Fibroblast of skin of scalp (primary cell): ENCODE measurements around the gene EXD2. TPM values are rescaled to one million over a fixed set of nuclear protein-coding genes. Genes with fewer than 3 reads are reported as not detected.
A peak's percentile ranks its signal among the peaks of the same experiment; 100 is the strongest.
"Not testable (repeated sequence)": the region's sequence is repeated elsewhere in the genome, so short reads cannot be mapped to it uniquely, and the experiment has no call there.

ENCODE experiments used
- DNase-seq: peaks from one replicate; pipeline ENCODE4 v3.0.0-alpha.2; 2013
- polyA plus RNA-seq, 2 experiments: library from polyadenylated mRNA; unstranded; fragments of 120-200 nt; gene quantifications; one replicate each; pipeline ENCODE4 v1.2.1, GENCODE V29; 2013; ENCODE audit not compliant: insufficient read length in 2 of 2

The EXD2 gene, protein sequence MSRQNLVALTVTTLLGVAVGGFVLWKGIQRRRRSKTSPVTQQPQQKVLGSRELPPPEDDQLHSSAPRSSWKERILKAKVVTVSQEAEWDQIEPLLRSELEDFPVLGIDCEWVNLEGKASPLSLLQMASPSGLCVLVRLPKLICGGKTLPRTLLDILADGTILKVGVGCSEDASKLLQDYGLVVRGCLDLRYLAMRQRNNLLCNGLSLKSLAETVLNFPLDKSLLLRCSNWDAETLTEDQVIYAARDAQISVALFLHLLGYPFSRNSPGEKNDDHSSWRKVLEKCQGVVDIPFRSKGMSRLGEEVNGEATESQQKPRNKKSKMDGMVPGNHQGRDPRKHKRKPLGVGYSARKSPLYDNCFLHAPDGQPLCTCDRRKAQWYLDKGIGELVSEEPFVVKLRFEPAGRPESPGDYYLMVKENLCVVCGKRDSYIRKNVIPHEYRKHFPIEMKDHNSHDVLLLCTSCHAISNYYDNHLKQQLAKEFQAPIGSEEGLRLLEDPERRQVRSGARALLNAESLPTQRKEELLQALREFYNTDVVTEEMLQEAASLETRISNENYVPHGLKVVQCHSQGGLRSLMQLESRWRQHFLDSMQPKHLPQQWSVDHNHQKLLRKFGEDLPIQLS
- 14.7 TPM for polyA plus RNA-seq (2013, experiment 1 of 2; ENCODE audit: insufficient read length)
- 14.6 TPM for polyA plus RNA-seq (2013, experiment 2 of 2; ENCODE audit: insufficient read length)

DNA sequence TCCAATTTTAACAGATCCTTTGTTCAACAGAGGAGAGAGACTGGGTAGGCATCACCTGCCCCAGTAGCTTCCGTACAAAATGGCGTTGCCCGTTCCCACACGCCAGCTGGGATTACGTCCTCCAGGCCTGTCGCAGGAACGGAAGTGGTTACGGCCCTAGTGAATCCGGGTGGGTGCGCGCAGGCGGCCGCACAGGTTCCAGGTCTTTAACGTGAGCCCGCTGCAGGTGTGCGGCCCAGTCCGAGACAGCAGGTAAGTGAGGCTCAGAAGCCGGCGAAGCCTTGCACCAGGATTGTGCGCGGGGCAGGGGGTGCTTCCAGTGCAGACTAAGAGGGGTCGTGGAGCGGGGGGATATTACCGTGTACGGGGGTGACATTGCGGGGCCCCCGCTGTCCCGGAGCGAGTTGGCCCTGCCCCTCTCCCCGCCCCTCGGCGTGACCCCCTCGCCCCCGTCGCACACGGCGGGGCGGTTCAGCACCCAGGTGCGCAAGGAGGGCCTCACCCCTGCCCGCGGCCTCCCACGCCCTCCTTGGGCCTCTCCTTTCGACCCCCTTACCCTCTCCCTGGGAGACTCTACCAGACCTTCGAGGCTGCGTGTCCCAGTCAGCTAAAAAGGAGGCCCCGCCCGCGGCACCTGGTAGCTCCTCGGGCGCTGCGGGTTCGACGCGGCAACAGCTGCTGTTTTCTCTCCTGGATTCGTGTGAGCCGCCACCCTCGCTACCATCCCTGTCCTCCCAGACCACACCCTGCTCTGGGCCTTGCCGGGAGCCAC lies at the start of gene EXD2:
TSS of gene EXD2 (plus strand) at position 159 of the 772 bp plus-strand sequence. CDS start 17,973 bp downstream, outside the sequence.
- DNase-seq = peak; percentile 81

DNA sequence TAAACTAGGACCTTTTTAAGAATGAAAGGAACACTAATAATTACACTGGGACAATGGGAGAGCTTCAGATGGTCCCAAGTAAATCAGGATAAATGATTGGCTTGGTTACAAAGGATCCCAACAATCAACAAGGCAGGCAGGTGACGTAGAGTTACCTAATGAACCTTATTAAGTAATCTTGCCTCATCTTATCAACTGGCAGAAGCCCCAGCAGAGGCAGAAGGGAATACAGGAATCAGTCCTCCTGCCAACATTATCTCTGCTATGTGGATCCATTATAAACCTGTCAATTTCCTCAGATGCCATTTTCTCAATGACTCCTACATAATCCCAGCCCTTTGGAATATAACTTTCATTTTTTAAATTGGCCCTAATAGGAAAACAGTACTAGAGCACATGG lies 49.7 kb upstream of the EXD2 start:
- no peak for DNase-seq

DNA sequence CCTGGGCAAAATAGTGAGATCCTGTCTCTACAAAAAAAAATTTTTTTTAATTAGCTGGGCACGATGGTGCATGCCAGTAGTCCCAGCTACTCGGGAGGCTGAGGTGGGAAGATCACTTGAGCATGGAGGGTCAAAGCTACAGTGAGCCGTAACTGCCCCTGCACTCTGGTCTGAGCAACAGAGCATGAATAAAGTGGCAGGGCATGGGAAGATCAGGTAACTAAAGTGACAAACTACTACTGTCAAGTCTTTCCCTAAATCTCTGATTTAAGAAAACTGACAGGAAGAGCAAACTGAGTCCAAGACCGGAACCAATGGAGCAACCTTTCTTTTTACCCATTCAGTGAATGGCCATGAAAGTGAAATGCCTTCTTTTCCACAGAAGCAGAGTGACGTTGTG lies 49.2 kb upstream of the EXD2 start:
- no peak for DNase-seq

DNA sequence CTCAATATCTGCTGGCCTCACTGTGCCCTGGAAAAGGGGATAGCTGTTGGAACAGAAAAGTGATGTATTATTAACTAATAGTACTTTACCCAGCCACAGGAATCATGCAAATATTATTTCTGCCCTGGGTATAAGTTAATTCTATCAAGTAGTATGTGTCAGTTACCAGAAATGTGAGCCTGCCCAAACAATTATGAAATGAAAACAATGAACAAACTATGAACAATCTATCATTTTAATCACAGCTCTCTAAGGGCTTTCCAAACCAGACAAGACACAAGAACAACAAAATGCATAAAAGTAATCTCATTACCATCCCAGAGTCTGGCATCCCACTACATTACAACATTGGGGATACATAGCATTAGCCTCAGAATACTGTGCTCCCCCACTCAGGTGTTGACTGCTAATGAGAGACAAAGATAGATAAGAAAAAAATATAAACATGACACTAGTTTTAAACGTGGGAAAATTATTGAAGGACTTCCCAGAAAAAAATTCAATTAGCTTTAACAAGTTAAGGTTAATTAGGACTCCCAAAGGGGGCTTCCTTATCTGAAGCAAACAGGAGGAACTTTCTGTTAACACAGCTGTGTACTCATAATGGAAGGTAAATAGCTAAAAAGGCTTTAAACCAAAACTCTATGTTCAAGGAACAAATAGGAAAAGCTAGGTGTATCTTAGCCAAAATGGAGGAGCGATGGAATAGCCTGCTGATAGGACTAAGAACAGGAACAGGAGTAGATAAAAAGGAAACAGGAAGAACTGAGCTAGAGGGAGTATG lies 41.6 kb upstream of the EXD2 start:
- DNase-seq = peak; percentile 46

DNA sequence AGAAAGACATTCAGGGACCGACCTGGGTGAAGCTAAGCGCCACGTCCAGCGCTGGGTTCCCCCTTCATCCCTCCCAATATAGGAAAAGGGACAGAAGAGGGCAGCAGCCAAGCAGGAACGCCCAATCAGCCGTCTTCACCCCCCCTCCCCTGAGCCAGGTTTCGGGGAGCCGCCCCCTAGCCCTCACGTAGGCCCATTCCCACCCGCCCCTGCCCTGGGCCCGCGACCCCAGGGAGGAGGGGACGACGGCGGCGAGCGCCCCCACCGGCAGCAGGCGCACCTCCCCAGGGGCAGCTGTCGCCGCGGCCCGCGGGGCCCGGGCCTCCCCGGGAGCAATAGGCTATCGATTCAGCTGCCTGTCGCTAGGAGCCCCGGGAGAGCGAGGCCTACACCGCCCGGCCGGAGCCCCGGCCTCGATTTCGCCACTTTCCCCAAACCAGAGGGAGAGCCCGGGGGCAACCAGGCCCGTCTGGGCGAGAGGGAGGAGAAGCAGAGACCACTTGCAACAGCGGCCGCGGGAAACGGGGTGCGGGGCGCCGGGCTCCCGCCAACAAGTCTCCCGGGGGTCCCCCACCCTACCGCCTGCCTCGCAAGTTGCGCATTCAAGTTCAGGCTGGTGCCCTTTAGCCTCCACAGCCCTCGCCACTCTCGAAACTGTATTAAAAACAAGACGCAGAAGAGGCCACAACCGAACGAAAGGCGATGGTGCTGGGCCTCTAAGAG lies 39.7 kb upstream of the EXD2 start:
- peak; percentile 77 for DNase-seq

DNA sequence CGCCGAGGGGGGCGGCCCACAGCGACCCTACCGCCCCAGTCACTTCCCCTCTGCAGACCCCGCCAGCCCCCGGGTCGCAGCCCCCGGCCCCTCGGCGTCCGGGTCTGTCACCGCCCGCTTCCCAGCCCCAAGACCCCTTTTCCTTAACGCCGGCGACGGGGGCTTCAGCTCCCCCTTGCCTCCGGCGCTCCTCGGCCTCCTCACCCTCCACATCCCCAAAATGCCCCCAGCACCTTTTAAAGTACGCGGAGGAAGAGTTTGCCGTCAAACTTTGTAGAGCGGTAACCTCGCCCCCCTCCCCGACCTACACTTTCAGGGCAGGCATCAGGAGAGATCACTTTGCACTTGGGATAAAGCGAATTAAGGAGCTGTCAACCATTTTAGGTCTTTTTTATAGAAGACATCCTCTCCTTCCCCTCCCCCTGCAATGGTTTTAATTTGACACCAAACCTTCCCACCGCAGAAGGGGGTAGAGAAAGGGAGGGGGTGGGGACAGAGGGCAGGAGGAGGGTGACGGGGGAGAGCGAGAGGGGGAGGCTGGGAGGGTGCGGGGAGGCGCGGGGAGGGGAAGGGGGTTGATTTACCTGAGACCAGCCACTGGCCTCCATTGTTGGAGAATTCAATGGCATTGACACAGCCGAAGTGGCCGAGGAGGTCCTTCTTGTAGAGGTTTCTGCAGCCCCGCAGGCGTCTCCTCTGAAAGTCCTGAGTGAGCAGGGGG lies 39.0 kb upstream of the EXD2 start:
- peak; percentile 64 for DNase-seq

DNA sequence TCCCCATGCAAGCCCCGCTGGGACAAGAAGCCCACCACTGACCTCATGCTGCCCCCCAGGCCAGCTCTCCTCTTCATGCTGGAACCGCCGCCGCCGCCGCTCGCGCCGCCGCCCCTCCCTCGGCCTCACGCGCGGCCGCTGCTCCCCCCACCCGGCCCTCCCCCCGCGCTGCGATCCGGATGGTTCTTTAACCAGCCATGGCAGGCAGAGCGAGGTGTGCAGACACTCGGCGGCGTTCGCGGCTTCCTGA lies 38.5 kb upstream of the EXD2 start, which contains the start of gene DCAF5:
TSS of gene DCAF5 (minus strand) at position 218 of the 250 bp plus-strand sequence. CDS start at position 77, 141 bp downstream.
- no peak for DNase-seq

DNA sequence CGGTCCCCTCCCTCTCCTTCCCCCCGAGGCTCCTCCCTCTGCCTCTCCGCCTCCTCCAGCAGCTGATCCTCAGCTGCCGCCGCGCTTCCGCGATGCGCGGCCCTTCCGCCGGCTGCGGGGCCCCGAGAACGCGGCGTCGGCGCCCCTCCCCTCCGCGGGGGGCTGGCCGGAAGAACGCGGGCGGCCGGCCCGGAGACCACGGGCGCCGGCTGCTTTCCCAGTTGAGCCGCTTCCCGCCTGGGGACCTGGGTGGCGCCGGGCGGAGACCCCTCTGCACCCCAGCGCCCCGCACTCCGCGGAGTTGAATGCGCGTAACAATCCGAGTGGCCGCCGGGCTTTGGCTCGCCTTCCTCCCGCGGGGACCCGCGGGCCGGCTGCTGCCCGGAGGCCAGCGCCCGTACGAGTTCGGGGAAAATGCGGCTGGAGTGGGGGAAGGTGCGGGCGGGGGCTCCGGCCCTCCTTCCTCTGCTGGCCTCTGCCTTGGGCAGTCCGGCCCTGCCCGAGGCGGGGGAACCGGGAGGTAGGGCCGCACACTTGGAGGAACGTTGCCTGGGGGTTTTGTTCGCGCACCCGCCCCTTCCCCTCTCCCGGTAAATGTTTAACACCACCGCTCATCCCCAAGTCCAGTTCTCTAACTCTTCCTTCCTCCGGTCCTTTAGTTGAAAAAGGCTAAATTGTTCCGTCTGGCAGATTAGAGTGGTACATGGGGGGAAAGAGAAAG lies 38.0 kb upstream of the EXD2 start:
- peak; percentile 93 for DNase-seq

DNA sequence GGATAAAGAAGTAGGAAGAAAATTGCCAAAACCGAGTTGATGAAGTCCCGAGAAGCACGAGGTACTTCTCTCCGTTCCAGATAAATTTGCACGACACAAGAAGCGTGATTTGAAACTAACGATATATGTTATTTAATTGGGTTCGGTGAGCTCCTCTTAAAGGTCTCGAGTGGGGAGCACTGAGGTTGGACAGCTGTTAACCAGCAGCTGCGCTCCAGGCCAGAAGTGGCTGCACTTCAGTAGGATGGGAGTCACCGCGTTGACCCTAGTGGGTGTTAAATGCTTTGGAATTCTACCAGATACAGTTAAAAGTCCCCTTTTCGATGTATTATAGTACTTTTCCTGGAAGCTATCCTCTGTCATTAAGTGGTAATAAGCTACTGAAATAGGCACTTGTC lies 37.4 kb upstream of the EXD2 start:
- peak; percentile 14 for DNase-seq

DNA sequence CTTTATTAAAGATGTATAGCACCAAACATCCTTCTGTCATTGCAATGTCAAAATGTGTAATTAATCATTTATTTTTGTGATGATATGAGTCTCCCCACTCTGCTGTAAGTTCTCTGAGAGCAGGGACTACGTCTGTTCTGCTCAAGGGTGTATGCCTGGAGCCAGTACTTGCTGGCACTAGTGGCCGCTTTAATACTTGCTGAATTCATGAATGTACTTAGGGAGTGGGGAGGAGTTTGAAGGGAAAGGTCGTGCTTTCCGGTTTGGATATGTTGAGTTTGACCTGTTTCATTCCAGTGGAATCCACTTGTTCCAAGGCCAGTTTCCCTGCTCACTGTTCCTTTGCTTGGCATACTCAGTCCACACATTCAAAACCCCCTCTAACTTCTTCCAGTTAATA lies 36.5 kb upstream of the EXD2 start:
- peak; percentile 21 for DNase-seq

DNA sequence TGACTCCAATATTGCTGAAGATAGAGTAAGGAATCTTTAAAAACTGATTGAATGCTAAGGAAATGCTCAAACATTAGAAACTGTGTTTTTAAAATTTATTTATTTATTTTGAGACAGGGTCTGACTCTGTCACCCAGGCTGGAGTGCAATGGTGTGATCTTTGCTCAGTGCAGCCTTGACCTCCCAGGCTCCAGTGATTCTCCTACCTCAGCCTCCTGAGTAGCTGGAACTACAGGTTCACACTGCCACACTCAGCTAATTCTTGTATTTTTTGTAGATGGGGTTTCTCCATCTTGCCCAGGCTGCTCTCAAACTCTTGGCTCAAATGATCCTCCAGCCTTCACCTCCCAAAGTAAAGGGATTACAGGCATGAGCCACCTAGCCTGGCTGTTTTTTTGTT lies 35.1 kb upstream of the EXD2 start:
- DNase-seq = no peak

DNA sequence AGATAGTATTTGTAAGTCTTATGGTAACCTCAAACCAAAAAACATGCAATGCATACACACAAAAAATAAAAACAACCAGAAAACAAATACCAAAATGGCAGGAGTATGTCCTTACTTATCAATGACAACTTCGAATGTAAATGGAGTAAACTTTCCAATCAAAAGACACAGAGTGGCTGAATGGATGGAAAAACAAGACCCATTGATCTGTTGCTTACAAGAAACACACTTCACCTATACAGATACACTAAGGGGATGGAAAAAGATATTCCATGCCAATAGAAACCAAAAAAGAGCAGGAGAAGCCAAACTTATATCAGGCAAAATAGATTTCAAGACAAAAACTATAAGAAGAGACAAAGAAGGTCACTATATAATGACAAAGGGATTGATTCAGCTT lies 29.7 kb upstream of the EXD2 start:
- DNase-seq = no peak

DNA sequence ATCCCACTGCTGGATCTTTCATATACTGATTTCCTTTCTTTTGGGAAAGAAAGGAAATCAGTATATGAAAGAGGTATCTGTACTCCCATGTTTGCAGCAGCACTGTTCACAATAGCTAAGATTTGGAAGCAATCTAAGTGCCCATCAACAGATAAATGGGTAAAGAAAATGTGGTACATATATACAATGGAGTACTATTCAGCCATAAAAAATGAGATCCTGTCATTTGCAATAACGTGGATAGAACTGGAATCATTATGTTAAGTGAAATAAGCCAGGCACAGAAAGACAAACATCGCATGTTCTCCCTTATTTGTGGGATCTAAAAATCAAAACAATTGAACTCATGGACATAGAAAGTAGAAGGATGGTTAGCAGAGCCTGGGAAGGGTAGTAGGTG lies 25.5 kb upstream of the EXD2 start:
- not testable (repeated sequence) for DNase-seq

DNA sequence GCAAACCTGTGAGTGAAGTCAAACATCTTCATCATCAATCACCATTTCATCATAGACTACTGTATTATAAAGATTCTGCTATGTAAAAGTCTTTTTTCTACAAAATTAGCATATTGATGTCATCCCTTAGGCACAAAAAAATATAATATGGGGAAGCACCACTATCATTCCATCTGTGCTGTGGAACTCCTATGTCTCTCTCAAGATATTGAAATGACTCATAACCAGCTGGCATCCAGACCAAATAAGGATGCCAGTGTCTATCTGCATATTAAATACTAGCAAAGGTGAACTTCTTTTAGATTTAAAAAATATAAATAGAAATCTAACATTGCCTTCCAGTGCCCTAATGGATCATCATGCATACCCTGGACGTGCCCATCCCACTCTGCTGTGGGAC lies 20.5 kb upstream of the EXD2 start:
- DNase-seq = peak; percentile 31

DNA sequence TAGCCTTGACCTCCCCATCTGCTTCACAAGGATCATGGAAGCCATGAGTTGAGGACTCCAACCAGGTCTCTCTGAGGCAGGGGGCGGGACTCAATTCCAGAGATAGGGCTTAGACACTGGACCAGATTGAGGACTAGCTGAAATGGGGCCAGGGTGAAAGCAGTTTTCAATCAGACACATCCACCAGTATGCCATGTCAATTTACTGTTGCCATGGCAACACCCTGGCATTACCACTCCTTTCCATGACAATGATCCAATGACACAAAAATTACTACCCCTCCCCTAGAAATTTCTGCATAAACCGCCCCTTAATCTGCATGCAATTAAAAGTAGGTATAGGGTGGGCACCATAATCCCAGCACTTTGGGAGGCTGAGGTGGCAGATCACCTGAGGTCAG lies 19.7 kb upstream of the EXD2 start:
- DNase-seq = no peak

DNA sequence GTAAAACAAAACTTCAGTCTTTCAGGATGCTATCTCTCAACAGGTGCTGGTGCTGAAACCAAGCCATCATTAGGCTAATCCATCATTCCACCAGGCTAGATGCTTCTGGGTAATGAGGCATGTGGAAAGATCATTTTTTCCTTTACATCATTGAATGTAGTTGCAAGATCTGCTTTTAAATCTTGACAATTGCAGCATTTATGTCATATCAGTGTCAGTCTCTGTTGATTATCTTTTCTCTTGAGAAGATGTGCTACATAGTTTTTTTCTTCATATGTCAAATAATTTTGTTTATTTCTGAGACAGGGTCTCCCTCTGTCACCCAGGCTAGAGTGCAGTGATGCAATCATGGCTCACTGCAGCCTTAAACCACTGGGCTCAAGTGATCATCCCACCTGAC lies 16.2 kb upstream of the EXD2 start:
- no peak for DNase-seq

DNA sequence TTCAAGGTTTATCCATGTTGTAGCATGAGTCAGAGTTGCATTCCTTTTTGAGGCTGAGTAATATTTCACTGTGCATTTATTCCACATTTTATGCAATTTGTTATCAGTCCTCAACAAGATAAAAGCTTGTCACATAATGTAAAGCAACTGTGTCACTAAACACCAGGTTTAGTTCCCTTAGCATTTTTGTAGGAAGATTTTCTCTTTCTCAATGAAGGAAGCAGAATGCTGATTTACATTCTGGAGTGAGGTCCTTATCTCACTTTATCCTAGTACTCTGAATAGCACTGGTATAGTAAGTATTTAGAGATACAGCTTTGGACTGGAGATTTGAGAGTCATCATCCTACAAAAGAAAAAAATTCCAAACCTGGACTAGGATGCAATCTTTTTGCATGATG lies 9.8 kb upstream of the EXD2 start:
- DNase-seq = no peak

DNA sequence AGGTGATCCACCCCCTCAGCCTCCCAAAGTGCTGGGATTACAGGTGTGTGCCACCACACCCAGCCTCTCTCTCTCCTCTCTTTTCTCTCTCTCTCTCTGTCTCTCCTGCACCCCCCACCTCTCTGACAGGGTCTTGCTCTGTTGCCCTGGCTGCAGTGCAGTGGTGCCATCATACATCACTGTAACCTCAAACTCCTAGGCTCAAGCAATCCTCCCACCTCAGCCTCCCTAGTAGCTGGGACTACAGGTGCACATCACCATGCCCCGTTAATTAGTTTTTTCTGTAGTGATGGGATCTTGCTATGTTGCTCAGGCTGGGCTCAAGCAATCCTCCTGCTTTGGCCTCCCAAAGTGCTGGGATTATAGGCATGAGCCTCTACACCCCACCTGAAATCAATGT lies 8.7 kb upstream of the EXD2 start:
- DNase-seq = not testable (repeated sequence)

DNA sequence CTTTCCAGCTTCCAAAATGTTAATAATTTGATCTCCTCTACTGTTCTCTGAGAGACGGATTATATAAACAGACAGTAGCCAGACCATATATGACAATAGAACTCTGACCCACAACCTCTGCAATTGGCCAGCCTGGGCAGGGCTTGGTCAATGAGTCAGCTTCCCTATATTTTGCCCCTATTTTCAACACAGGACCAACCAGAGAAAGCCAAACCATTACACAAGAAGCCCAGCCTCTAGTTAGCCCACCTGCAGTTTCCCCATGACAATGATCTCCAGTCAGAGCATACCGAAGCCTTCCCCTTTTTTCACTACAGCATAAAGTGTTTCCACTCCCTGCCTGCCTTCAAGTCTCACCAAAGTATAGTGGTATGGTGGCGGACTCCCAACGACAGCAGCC lies 7.6 kb upstream of the EXD2 start:
- DNase-seq = no peak

DNA sequence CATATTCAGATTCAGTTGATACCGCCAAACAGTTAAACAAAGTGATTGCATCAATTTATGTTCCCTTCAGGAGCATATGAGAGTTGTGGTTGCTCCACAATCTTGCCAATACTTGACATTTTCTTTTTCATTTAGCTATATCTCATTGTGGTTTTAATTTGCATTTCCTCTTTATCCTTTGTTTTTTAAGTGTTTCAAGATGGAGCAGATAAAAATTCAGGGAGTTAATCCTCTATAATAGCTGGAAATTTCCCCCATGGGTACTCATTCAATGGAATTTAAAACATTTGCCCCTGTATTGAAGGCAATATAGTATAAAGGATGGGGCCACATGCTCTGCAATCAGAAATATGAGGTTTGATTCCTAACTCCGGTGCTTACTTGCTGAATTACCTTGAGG lies 1.1 kb upstream of the EXD2 start:
- DNase-seq = peak; percentile 6

DNA sequence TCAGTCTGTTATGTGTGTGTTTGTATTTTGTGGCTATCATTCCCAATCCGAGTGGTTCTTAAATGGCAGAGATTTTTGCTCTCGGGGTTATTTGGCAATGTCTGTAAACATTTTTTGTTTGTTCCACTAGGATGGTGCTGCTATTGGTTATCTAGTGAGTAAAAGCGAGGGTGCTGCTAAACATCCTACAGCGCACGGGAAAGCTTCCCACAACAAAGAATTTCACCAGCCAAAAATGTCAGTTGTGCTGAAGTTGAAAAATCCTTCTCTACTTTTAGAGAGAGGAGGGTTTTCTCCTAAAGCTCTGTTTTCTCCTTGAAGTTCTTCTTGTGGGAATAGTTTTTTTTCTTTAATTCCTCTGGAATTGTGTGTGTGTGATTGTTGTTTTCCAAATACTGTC lies 2.4 kb downstream of the EXD2 start:
- DNase-seq = no peak
